GM18507 (cell line): ENCODE data around the gene TRABD2B.
A peak's percentile ranks its signal among the peaks of the same experiment; 100 is the strongest.

ENCODE experiments used
- DNase-seq: peaks from one replicate; pipeline ENCODE4 v3.0.0; 2011; ENCODE audit warnings: low read depth; ENCODE audit not compliant: insufficient read length; ENCODE audit errors: extremely low spot score
- FAIRE-seq: peaks from 2 replicates; lab custom pipeline; 2011; peaks lifted over from hg19 to GRCh38; lab: Jason Lieb, UNC

Gene TRABD2B

GRCh38 chr1:47725992-47726855, 271.0 kb downstream of the TRABD2B start:
- FAIRE-seq = peak; percentile 90
- DNase-seq = peak; percentile 49

- DNase-seq (no peak), FAIRE-seq (no peak)
Observed at GRCh38 chr1:47725511-47725991, 271.6 kb downstream of the TRABD2B start.

- FAIRE-seq = no peak
- no peak for DNase-seq
Observed at GRCh38 chr1:47725000-47725473, 272.1 kb downstream of the TRABD2B start.

- DNase-seq (no peak), FAIRE-seq (no peak)
Observed at GRCh38 chr1:47724432-47724999, 272.7 kb downstream of the TRABD2B start.

GRCh38 chr1:47722909-47723580, 274.1 kb downstream of the TRABD2B start:
- FAIRE-seq = no peak
- DNase-seq = no peak

GRCh38 chr1:47722101-47722500, 275.1 kb downstream of the TRABD2B start:
- FAIRE-seq = no peak
- no peak for DNase-seq

GRCh38 chr1:47720111-47720510, 277.1 kb downstream of the TRABD2B start:
- FAIRE-seq = no peak
- no peak for DNase-seq

- no peak for FAIRE-seq
- no peak for DNase-seq
Observed at GRCh38 chr1:47717341-47717740, 279.8 kb downstream of the TRABD2B start.

GRCh38 chr1:47713975-47714767, 283.0 kb downstream of the TRABD2B start:
- no peak for DNase-seq
- FAIRE-seq = no peak

- FAIRE-seq (no peak), DNase-seq (no peak)
Observed at GRCh38 chr1:47713333-47713953, 283.7 kb downstream of the TRABD2B start.

- FAIRE-seq = no peak
- DNase-seq = no peak
Observed at GRCh38 chr1:47712596-47713299, 284.4 kb downstream of the TRABD2B start.

- FAIRE-seq = no peak
- DNase-seq = no peak
Observed at GRCh38 chr1:47711848-47712492, 285.2 kb downstream of the TRABD2B start.

GRCh38 chr1:47711184-47711847, 285.9 kb downstream of the TRABD2B start:
- no peak for FAIRE-seq
- DNase-seq = no peak
